OCI-LY3 (cell line): Measurements from ENCODE around the gene ATN1.

Source experiments
- CTCF ChIP-seq: fragments of 200-600, 300-600 bp; sonication (generic); IDR thresholded peaks from 2 replicates; pipeline ENCODE4 v1.5.1; 2014; ENCODE audit warnings: antibody characterized with exemption, low read length, low read depth
- EZH2phosphoT487 ChIP-seq: fragments of 200-600 bp; shearing (Covaris generic); IDR thresholded peaks from 2 replicates; pipeline ENCODE4 v1.6.1; 2018; ENCODE audit warnings: antibody characterized with exemption, mixed run types, low read depth

GRCh38 chr12:6977653-6978052 is 49.9 kb downstream of the ATN1 start:
- no peak for TF ChIP-seq CTCF
- no peak for TF ChIP-seq EZH2phosphoT487
